ENCODE measurements around the gene HP1BP3.
A peak's percentile ranks its signal among the peaks of the same experiment; 100 is the strongest.

Gene HP1BP3

DNA sequence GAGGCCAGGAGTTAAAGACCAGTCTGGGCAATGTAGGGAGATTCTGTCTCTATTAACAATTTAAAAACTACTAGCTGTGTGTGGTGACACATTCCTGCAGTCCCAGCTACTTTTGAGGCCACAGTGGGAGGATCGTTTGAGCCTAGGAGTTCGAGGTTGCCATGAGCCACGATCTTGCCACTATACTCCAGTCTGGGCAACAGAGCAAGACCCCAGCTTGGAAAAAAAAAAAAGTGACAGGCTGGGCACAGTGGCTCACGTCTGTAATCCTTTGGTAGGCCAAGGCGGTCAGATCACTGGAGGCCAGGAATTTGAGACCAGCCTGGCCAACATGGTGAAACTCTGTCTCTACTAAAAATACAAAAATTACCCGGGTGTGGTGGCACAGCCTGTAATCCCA is 26.8 kb downstream of the HP1BP3 start:
- Histone ChIP-seq H3K9me3 (ENCODE audit: control insufficient read depth, low read length) (no peaks in the 10 kb centered on the region), H3K36me3 (ENCODE audit: control insufficient read depth, insufficient read depth, low read length) (peaks cover 14% of the 10 kb centered on the region), H3K9ac (ENCODE audit: low read length) (no peak overlapping the region), H3K27me3 (ENCODE audit: control insufficient read depth, insufficient read depth, low read length) (no peaks in the 10 kb centered on the region), H3K4me1 (ENCODE audit: control insufficient read depth, insufficient read depth, low read length) (no peaks in the 10 kb centered on the region), H3K4me3 (ENCODE audit: low read length) (no peak overlapping the region)

DNA sequence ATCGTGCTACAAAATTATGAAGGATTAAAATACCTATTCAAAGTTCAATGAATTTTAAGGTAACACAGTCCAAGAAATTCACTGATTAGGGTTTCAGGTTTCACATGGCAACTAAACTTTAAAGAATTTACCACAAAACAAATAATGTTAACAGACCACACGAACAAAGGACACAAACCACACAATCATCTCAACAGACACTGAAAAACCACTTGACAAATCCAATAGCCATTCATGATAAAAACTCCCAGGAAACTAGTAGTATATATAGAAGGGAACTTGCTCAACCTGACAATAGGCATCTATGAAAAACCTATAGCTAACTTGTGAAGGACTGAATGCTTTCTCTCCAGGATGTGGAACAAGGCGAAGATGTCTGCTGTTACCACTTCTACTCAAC is 33.5 kb downstream of the HP1BP3 start:
- no peak overlapping the region for H3K4me3 ChIP-seq (ENCODE audit: low read length)
- H3K9ac ChIP-seq (ENCODE audit: low read length): no peak overlapping the region
- no peaks in the 10 kb centered on the region for H3K36me3 ChIP-seq (ENCODE audit: control insufficient read depth, insufficient read depth, low read length)
- H3K27me3 ChIP-seq (ENCODE audit: control insufficient read depth, insufficient read depth, low read length): no peaks in the 10 kb centered on the region
- no peaks in the 10 kb centered on the region for H3K9me3 ChIP-seq (ENCODE audit: control insufficient read depth, low read length)
- H3K4me1 ChIP-seq (ENCODE audit: control insufficient read depth, insufficient read depth, low read length): no peaks in the 10 kb centered on the region

DNA sequence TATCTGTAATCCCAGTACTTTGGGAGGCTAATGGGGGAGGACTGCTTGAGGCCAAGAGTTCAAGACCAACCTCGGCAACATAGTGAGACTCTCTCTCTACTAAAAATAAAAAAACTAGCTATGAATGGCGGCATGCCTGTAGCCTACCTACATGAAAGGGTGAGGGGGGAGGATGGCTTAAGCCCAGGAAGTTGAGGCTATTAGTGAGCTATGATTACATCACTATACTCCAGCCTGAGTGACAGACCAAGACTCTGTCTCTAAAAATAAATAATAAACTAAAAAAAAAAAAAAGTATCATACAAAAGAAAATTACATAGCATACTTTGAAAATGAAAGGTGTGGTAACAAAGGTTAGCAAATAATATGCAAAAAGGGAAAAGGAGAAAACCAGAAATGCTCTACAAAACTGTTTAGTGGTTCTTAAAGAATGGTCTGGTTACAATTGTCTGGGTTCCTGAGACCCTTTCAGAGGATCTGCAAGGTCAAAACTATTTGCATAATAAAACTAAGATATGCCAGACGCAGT is 35.6 kb downstream of the HP1BP3 start:
- Histone ChIP-seq H3K4me1 (ENCODE audit: control insufficient read depth, insufficient read depth, low read length) (no peaks in the 10 kb centered on the region), H3K36me3 (ENCODE audit: control insufficient read depth, insufficient read depth, low read length) (peaks cover 7% of the 10 kb centered on the region), H3K9ac (ENCODE audit: low read length) (no peak overlapping the region), H3K9me3 (ENCODE audit: control insufficient read depth, low read length) (no peaks in the 10 kb centered on the region), H3K27me3 (ENCODE audit: control insufficient read depth, insufficient read depth, low read length) (no peaks in the 10 kb centered on the region), H3K4me3 (ENCODE audit: low read length) (no peak overlapping the region)

DNA sequence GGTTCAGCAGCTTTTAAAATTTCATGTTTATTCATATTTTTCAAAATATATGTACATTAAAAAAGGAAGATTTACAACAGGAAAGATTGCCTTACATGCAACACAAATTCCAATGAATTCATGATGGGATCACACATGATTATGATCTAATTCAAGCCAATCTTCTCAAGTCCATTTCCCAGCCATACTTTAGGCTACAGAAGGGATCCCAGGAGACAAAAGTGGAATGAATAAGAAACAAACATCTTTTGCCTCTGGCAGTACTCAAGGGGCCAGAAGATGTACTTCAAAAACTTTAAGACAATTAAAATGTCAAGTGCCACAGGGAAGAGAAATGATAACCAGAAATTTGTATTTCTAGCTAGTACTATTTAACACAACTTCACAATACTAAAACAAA is 44.4 kb downstream of the HP1BP3 start:
- Histone ChIP-seq H3K27me3 (ENCODE audit: control insufficient read depth, insufficient read depth, low read length) (no peaks in the 10 kb centered on the region), H3K4me3 (ENCODE audit: low read length) (no peak overlapping the region), H3K36me3 (ENCODE audit: control insufficient read depth, insufficient read depth, low read length) (peaks cover 10% of the 10 kb centered on the region), H3K4me1 (ENCODE audit: control insufficient read depth, insufficient read depth, low read length) (no peaks in the 10 kb centered on the region), H3K9ac (ENCODE audit: low read length) (no peak overlapping the region), H3K9me3 (ENCODE audit: control insufficient read depth, low read length) (no peaks in the 10 kb centered on the region)

DNA sequence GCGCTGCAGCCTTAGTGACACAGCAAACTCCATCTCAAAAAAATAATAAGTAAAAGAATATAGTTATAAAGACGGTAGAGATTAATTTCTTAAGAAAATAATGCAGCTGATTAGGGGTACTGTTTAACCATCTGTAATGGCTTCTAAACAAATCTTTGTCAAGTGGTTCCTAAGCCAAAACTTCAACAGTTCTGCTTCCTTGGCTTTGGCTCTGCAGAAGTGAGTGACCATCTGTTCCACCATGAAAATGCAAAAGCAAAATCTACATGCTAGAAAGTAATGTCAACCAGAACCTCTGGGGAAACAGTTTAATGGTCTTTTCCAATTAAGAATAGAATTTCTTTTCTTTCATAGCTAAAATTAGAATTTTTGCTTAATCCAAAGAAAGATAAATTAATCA is 46.3 kb downstream of the HP1BP3 start:
- Histone ChIP-seq H3K4me3 (ENCODE audit: low read length) (no peak overlapping the region), H3K36me3 (ENCODE audit: control insufficient read depth, insufficient read depth, low read length) (no peaks in the 10 kb centered on the region), H3K9me3 (ENCODE audit: control insufficient read depth, low read length) (no peaks in the 10 kb centered on the region), H3K4me1 (ENCODE audit: control insufficient read depth, insufficient read depth, low read length) (no peaks in the 10 kb centered on the region), H3K9ac (ENCODE audit: low read length) (no peak overlapping the region), H3K27me3 (ENCODE audit: control insufficient read depth, insufficient read depth, low read length) (no peaks in the 10 kb centered on the region)

DNA sequence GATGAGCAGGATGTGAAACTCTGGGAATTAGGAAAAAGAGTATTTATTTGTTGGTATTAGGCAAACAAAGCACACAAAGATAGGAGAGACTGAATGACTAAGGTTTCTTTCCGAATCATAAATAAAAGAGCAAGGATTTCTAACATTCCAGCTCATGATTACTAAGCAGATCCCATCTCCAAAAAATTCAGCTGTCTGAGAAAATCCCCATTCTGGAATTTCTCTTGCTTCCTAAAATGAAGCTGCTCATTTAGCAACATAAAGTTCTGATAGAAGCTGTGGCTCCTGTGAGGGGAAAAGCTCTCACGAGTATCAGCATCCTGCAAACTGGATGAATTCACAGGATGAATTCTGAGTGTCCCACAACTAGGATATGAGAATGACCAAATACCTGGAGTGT is 47.9 kb downstream of the HP1BP3 start:
- Histone ChIP-seq H3K4me3 (ENCODE audit: low read length) (no peak overlapping the region), H3K27me3 (ENCODE audit: control insufficient read depth, insufficient read depth, low read length) (no peaks in the 10 kb centered on the region), H3K36me3 (ENCODE audit: control insufficient read depth, insufficient read depth, low read length) (no peaks in the 10 kb centered on the region), H3K4me1 (ENCODE audit: control insufficient read depth, insufficient read depth, low read length) (no peaks in the 10 kb centered on the region), H3K9ac (ENCODE audit: low read length) (no peak overlapping the region), H3K9me3 (ENCODE audit: control insufficient read depth, low read length) (no peaks in the 10 kb centered on the region)

DNA sequence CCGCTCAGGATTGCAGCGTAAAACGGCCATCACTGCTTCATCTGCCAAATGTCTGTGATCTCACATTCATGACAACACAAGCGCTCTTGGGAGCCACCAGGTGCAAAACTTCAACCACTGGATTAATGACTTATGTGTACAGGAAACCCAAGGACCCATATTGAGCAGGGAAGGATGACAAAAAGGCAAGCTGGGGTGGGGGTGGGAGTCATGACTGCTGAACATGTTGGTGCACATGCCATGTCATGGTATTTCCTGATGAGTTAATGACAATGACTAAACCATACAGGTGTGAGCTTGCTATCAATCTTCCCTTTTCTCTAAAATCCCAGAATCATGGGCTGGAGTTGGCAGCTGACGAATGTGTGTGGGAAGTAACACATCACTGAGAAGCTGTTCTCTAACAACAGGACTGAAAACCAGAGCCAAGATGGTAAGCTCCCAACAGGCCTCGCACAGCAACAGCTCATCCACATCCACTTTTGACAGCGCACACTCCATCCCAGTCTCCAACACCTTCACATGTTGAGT is 51.5 kb downstream of the HP1BP3 start:
- Histone ChIP-seq H3K4me1 (ENCODE audit: control insufficient read depth, insufficient read depth, low read length) (peaks cover 17% of the 10 kb centered on the region), H3K9me3 (ENCODE audit: control insufficient read depth, low read length) (no peaks in the 10 kb centered on the region), H3K36me3 (ENCODE audit: control insufficient read depth, insufficient read depth, low read length) (no peaks in the 10 kb centered on the region), H3K4me3 (ENCODE audit: low read length) (no peak overlapping the region), H3K9ac (ENCODE audit: low read length) (no peak overlapping the region), H3K27me3 (ENCODE audit: control insufficient read depth, insufficient read depth, low read length) (peaks cover 22% of the 10 kb centered on the region)

DNA sequence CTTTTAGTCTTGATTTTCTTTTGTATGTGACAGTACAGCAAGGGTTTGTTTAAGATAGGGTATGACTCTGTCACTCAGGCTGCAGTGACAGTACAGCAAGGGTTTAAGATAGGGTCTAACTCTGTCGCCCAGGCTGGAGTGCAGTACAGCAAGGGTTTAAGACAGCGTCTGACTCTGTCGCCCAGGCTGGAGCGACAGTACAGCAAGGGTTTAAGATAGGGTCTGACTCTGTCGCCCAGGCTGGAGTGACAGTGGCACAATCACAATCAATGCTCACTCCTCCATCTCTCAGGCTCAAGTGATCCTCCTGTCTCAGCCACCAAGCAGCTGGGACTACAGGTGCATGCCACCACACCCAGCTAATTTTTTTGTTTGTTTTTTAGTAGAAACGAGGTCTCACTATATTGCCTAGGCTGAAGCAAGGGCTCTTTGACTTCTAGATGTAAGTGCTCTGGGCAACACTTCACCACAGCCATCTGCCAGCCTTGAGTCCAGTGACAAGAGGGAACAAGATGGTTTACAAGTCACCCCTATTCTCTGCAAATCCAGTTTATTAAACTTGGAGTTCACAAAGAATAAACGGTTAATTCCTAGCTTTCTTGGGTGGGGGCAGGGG is 53.6 kb downstream of the HP1BP3 start:
- Histone ChIP-seq H3K4me1 (ENCODE audit: control insufficient read depth, insufficient read depth, low read length) (peaks cover 17% of the 10 kb centered on the region), H3K4me3 (ENCODE audit: low read length) (peak overlapping the region; percentile 74), H3K27me3 (ENCODE audit: control insufficient read depth, insufficient read depth, low read length) (peaks cover 44% of the 10 kb centered on the region), H3K9ac (ENCODE audit: low read length) (peak overlapping the region; percentile 26), H3K9me3 (ENCODE audit: control insufficient read depth, low read length) (no peaks in the 10 kb centered on the region), H3K36me3 (ENCODE audit: control insufficient read depth, insufficient read depth, low read length) (no peaks in the 10 kb centered on the region)

DNA sequence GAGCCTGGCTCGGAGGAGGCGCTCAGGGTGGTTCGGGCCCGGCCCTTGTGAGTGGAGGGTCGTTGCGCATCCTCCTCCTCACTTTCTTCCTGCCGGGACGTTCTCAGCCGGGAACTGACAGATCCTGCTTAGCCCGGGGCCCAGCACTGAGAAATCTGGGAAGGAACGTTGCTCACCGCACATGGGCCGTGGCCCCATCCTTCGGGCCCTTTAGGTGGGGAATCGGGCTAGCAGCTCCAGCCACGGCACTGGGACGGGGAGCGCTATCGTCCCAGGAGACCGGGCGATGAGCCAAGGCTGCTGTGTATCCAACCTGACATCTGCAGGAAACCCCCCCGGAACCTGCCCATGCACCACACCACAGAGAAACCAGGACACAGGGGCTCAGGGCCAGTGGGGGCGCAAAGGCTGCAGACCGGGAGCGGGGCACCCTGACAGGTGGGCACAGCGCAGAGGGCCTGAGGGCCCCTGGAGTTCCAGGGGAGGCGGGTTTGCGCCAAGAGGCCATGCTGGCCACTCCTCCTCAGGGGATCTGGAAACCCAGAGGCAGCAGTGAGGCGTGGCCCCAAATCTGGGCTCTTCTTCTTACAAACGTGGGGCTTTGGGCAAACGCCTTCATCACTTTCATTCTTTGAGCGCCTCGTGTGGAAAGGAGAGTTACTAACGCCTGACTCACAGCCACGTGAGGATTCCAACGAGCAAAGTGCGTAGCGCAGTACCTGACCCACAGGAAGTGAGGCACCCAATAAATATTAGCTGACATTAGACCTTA is 54.3 kb downstream of the HP1BP3 start, which contains the start of gene SH2D5:
Gene SH2D5, minus strand, starts transcription at position 116 of the 772 bp plus-strand sequence. CDS start 4,659 bp downstream, outside the sequence.
- peak within 1 kb of the TSS; percentile 74 for H3K4me3 ChIP-seq (ENCODE audit: low read length)
- no peaks in the 10 kb centered on the region for H3K9me3 ChIP-seq (ENCODE audit: control insufficient read depth, low read length)
- H3K36me3 ChIP-seq (ENCODE audit: control insufficient read depth, insufficient read depth, low read length): no peaks in the 10 kb centered on the region
- peak within 1 kb of the TSS; percentile 39 for H3K9ac ChIP-seq (ENCODE audit: low read length)
- peaks cover 17% of the 10 kb centered on the region for H3K4me1 ChIP-seq (ENCODE audit: control insufficient read depth, insufficient read depth, low read length)
- H3K27me3 ChIP-seq (ENCODE audit: control insufficient read depth, insufficient read depth, low read length): peaks cover 51% of the 10 kb centered on the region

DNA sequence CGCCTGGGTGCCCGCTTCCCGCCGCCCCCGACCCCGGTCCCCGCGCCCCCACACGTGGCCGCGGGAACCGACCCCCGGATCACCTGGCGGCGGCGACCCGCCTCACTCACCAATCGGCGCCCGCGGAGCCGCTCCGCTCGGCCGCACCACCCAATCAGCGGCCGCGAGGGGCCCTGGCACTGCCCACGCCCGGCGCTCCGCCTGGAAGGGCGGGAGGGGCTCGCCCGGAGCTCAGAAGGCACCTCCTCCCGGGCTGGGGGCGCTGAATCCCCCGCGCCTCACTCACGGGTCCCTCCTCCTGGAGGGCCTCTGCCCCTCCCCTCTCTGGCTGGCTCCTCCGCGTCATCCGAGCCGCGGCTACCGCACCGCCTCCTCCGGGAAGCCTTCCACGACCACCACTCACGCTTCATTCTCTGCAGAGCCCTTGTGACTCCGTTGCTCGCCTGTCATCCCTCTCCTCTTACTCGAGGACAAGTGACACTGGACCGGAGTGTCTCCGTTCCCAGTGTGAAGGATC is 55.0 kb downstream of the HP1BP3 start:
- H3K27me3 ChIP-seq (ENCODE audit: control insufficient read depth, insufficient read depth, low read length): peaks cover 56% of the 10 kb centered on the region
- H3K36me3 ChIP-seq (ENCODE audit: control insufficient read depth, insufficient read depth, low read length): no peaks in the 10 kb centered on the region

DNA sequence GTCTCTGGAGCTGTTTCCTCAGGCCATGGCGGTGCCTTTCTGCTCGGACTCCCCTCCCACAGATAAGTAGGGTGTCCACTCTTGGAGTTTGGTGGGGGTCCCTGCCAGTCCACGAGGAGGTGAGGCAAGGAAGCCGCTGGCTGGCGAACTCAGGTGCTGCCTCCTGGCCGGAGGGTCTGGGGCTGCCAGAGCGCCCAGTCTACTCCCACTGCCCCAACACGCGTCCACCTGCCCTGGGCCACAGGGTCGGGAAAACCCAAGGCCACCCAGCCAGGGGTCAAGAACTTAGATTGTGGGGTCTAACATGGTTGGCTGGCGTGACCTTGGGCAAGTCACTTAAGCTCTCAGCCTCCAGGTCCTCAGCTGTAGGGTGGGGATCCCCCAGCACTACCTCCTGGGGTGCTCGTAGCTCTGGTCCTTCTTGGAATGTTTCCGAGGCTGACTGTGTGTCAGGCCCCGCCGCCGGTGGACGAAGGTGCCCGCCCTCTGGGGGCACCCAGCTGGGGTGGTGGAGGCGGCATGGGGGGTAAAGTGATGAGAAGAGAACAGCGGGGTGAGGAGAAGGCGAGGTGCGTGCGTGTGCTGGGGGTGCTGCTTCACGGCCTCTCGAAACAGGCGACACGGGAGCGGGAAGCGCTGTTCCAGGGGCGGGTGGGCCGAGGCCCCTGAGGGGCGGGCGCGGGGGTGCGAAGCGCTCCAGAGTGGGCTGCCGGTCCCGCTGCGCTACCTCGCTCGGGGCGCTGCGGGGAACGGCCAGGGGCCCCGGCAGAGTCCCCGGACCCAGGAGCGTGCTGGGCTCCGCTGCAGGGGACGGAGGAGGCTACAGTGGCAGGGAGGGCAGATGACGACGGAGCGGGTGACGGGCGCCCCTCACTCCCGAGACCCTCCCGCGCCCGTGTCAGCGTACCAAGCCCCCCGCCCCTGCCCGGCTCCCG is 55.8 kb downstream of the HP1BP3 start:
- Histone ChIP-seq H3K9ac (ENCODE audit: low read length) (no peak overlapping the region), H3K4me3 (ENCODE audit: low read length) (no peak overlapping the region), H3K9me3 (ENCODE audit: control insufficient read depth, low read length) (no peaks in the 10 kb centered on the region), H3K27me3 (ENCODE audit: control insufficient read depth, insufficient read depth, low read length) (peaks cover 56% of the 10 kb centered on the region), H3K36me3 (ENCODE audit: control insufficient read depth, insufficient read depth, low read length) (no peaks in the 10 kb centered on the region), H3K4me1 (ENCODE audit: control insufficient read depth, insufficient read depth, low read length) (peaks cover 17% of the 10 kb centered on the region)

More for the DNA sequence above, 55.0 kb downstream of the HP1BP3 start:
- peaks cover 17% of the 10 kb centered on the region for H3K4me1 ChIP-seq (ENCODE audit: control insufficient read depth, insufficient read depth, low read length)
- peak overlapping the region; percentile 74 for H3K4me3 ChIP-seq (ENCODE audit: low read length)
- no peaks in the 10 kb centered on the region for H3K9me3 ChIP-seq (ENCODE audit: control insufficient read depth, low read length)
- peak overlapping the region; percentile 39 for H3K9ac ChIP-seq (ENCODE audit: low read length)

All from mucosa of stomach (tissue), 1 donor.